Anterior cingulate cortex (tissue), 58 donors: Measurements from ENCODE around the gene ZKSCAN1.

Experiments
- DNase-seq, 58 donors: peaks; one replicate each; lab custom pipeline; 2025; lab: John Stamatoyannopoulos, UW

The ZKSCAN1 gene

DNA sequence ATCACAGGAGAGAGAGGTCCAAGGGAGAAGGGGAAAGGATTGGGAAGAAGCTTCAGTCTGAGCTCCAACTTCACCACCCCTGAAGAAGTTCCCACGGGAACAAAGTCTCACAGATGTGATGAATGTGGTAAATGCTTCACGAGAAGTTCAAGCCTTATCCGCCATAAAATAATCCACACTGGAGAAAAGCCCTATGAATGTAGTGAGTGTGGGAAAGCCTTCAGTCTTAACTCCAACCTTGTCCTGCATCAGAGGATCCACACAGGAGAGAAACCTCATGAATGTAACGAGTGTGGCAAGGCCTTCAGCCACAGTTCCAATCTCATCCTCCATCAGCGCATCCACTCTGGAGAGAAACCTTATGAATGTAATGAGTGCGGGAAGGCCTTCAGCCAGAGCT lies 18.1 kb downstream of the ZKSCAN1 start:
- DNase-seq: no peak

GRCh38 chr7:100034871-100035510 lies 19.6 kb downstream of the ZKSCAN1 start:
- DNase-seq: no peak

GRCh38 chr7:100035876-100036275 lies 20.5 kb downstream of the ZKSCAN1 start:
- DNase-seq: no peak

DNA sequence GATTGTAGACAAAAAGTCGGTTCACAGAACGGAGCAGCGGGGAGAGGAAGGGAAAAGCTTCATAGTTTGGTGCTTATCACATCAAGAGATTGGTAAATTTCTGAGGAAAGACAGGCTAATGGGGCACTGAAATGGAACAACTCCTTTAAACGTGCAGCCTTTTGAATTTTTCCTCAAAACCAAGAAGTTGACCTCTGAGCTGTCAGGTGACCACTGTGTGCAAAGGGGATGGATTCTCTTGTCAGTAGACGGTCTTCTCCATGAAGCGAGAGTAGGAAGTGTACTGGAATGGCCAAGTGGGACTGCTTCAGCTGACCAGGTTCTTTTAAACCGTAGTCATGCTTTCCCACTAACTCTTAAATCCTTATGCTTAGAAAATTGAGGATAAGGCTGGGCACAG lies 22.9 kb downstream of the ZKSCAN1 start:
- DNase-seq: no peak

DNA sequence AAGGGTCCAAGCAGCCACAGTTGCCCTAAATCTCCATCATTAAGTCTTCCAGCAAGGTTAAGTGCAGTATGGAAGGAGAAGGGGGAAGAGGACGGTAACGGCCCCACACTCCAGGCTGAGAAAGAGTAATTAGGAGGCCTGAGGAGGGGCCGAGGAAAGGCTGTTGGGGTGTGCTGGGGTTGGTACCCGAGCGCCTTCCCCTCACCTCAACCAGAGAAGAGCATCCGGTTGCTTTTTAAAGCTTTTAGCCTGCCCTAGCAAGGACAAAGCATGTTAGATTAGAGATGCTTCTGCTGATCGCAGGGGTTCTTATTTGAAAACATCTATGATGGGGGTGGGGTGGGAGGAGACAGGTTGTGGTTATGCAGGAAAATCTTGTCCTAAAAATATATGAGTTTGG lies 25.2 kb downstream of the ZKSCAN1 start:
- DNase-seq: no peak

GRCh38 chr7:100044718-100045117 lies 29.3 kb downstream of the ZKSCAN1 start:
- peak in 7 of 58 donors; percentile 1 to 30 (median 3) for DNase-seq

GRCh38 chr7:100048680-100049079 lies 33.3 kb downstream of the ZKSCAN1 start:
- no peak for DNase-seq

GRCh38 chr7:100049441-100050291 lies 34.3 kb downstream of the ZKSCAN1 start, which contains the start of gene ZSCAN21:
ZSCAN21 (plus strand) TSS chr7:100049774; CDS start chr7:100057007, 7,233 bp downstream.
- DNase-seq: peak; percentile 14 to 90 (median 78)

GRCh38 chr7:100051611-100052010 lies 36.2 kb downstream of the ZKSCAN1 start:
- no peak for DNase-seq

- peak in 52 of 58 donors; percentile 2 to 86 (median 40) for DNase-seq
Measured at GRCh38 chr7:100053215-100053614, 37.8 kb downstream of the ZKSCAN1 start.

DNA sequence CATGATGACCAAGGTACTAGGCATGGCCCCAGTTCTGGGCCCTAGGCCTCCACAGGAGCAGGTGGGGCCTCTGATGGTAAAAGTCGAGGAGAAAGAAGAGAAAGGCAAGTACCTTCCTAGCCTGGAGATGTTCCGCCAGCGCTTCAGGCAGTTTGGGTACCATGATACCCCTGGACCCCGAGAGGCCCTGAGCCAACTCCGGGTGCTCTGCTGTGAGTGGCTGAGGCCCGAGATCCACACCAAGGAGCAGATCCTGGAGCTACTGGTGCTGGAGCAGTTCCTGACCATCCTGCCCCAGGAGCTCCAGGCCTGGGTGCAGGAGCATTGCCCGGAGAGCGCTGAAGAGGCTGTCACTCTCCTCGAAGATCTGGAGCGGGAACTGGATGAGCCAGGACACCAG lies 41.6 kb downstream of the ZKSCAN1 start:
- DNase-seq: no peak

- no peak for DNase-seq
Measured at GRCh38 chr7:100059251-100059739, 43.9 kb downstream of the ZKSCAN1 start.

DNA sequence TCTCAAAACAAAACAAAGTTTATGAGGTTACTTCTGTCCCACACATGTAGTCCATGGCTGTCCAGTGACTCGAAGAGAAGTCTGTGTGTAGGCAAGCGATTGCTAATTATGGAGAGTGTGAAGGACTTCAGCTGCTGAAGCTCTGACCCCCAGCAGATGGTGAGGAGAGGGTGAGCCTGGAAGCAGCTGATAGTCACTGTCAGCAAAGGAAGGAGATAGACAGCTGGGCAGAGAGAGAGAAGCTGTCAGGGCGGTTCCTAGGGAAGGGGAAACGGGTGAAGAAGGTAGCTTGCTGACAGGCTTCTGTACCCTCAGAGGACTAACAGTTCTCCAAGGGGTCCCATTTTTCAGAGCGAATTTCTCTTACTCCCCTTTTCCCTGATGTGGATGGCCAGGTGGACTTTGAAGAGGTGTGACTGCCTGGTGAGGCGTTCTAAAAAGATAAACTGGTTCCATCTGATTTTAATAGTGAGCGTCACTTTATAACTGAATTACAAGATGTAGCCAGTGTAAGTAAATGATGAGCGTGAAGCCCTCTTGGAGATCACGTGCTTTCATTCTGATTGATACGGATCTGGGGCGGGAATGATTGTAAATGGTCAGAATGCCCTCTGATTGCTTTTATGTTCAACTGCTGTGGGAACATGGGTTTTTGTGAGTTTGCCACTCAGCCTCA lies 46.3 kb downstream of the ZKSCAN1 start:
- no peak for DNase-seq

DNA sequence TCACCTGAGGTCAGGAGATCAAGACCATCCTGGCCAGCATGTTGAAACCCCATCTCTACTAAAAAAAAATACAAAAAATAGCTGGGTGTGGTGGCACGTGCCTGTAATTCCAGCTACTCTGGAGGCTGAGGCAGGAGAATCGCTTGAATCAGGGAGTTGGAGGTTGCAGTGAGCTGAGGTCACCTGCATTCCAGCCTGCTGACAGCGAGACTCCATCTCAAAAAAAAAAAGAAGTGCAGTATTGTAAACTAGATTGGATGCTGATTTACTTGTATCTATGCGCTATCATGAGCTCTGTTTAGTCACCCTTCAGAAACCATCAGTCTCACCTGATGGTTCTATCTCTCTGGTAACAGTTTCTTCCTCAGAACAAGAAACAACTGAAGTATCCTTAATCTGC lies 48.0 kb downstream of the ZKSCAN1 start:
- DNase-seq: no peak

GRCh38 chr7:100064162-100064561 lies 48.8 kb downstream of the ZKSCAN1 start:
- DNase-seq: no peak

DNA sequence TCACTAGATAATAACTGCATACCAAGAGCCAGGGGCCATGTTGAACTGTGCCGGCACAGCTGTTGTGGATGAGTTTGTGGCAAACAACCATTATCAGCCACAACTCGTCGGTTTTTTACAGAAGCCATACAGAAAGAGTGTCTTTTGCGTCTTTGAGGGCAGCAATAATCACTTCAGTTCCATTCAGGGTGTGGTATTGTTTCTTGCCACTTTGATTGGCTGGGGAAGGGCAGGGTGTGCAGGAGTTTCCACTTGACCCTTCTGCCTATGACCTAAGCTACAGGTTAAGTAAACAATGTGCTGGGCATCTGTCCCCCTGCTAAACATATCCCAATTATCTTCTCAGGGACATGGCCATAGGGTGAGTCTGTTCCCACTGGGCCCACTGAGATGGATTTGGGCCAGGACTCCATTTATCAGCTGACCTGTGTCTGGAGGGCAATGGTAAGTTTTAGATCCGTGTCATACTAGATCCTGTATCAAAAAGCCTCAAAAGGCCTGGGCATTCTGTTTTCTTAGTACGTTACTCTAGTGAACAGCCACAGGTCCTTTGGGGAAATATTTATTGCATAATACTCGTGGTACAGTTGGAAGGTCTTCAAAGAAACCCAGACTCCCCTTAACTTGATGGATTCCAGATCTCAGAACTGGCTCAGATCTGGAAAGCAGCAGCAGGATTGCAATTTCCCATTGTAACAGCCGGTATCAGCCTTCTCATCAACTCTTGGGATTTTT lies 50.2 kb downstream of the ZKSCAN1 start:
- DNase-seq: no peak

- DNase-seq: peak in 9 of 58 donors; percentile 1 to 31 (median 17)
Measured at GRCh38 chr7:100066953-100067352, 51.6 kb downstream of the ZKSCAN1 start.

- no peak for DNase-seq
Measured at GRCh38 chr7:100069991-100070390, 54.6 kb downstream of the ZKSCAN1 start.

GRCh38 chr7:100071018-100071723 lies 55.8 kb downstream of the ZKSCAN1 start:
- DNase-seq: no peak

DNA sequence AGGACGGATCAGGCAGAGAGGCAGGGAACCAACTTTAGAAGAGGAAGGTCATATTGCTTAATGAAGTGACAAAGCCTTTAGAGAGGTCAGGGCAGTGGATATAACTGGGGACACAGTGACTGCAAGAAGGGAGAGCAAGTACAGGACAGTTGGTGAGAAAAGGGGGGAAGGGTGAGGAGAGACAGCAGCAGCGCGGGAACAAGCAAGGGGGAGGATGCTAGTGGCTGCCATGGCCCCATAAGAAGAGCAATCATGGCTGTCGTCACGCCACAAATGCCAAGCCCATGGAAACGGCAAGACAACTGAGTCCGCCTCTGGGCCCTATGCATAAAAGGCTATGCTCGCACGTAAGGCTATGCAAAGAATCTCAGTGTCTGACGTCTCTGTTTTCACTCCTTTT lies 57.1 kb downstream of the ZKSCAN1 start:
- no peak for DNase-seq
